Fibroblast of peridontal ligament (primary cell): ENCODE measurements around the gene KDM8.

Source experiments
- DNase-seq: peaks from one replicate; pipeline ENCODE4 v3.0.0-alpha.2; 2010; ENCODE audit errors: extremely low read depth

The KDM8 gene

DNA sequence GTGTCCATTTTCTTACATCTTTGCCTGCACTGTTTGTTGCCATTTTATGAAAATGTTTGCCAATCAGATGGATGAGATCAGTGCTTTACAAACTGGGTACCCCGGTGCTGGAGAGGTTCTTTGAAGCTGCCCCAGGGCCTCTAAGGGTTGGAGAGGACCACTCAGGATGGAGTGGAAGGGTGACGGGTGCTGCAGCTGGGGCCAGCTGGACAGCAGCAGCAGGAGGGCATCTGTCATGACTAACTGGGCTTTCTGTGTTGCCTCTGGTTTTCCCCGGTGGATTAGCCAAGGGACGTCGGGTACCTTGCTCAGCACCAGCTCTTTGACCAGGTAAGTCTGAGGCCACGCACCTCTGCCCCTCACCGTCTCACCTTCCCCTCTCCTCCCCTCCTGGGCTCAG is 12.3 kb downstream of the KDM8 start:
- no peak for DNase-seq

GRCh38 chr16:27216297-27216885 is 13.1 kb downstream of the KDM8 start:
- DNase-seq = no peak

- DNase-seq = peak; percentile 49
Measured at GRCh38 chr16:27217256-27217655, 13.9 kb downstream of the KDM8 start.

DNA sequence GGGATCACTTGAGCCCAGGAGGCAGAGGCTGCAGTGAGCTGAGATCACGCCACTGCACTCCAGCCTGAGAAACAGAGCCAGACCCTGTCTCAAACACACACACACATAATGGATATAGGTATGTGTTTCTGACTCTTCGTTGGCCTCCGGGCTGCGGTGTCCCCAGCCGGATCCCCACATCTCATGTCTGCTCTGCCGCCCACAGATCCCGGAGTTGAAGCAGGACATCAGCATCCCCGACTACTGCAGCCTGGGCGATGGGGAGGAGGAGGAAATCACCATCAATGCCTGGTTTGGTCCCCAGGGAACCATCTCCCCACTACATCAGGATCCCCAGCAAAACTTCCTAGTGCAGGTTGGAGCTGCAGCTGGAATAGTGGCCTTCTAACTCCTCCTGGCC is 15.4 kb downstream of the KDM8 start:
- DNase-seq = no peak

DNA sequence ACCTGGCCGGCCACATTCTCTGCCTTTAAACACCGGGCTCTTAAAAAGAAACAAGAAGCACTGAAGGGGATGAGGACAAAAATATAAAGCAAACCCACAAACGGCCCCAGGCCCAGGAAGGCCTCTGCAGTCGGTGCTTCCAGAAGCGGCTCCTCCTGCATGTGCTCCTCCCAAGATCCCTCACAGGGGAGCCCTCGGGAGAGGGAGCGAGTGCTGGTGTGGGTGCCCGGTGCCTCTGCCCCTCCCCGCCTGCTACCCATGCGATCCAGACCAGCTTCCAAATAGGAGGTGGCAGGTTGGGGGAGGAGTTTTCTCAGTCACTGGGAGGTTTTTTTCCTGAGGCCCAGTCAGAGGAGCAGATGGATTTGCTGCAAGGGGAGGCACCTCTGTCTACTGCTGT is 15.8 kb downstream of the KDM8 start:
- DNase-seq = no peak

GRCh38 chr16:27220120-27220519 is 16.8 kb downstream of the KDM8 start:
- no peak for DNase-seq

GRCh38 chr16:27220527-27220926 is 17.2 kb downstream of the KDM8 start:
- no peak for DNase-seq

DNA sequence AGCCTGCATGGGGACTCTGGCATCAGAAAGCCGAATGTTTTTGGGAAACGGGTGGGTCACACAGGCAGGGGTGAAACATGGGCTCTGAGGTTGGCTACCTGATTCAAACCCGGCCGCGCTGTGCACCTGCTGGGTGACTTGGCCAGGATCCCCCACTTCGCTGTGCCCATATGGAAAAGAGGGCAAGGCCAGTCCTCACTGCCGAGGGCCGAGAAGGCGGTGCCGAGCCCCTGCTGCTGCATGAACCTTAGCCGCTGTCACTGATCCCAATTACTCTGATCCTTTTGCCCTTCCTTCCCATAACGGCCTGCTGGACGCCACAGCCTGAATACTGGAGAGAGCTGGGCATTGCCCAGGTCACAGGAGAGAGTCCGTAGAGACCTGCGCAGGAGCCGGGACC is 17.7 kb downstream of the KDM8 start:
- DNase-seq = no peak

- no peak for DNase-seq
Measured at GRCh38 chr16:27221576-27222248, 18.4 kb downstream of the KDM8 start.

DNA sequence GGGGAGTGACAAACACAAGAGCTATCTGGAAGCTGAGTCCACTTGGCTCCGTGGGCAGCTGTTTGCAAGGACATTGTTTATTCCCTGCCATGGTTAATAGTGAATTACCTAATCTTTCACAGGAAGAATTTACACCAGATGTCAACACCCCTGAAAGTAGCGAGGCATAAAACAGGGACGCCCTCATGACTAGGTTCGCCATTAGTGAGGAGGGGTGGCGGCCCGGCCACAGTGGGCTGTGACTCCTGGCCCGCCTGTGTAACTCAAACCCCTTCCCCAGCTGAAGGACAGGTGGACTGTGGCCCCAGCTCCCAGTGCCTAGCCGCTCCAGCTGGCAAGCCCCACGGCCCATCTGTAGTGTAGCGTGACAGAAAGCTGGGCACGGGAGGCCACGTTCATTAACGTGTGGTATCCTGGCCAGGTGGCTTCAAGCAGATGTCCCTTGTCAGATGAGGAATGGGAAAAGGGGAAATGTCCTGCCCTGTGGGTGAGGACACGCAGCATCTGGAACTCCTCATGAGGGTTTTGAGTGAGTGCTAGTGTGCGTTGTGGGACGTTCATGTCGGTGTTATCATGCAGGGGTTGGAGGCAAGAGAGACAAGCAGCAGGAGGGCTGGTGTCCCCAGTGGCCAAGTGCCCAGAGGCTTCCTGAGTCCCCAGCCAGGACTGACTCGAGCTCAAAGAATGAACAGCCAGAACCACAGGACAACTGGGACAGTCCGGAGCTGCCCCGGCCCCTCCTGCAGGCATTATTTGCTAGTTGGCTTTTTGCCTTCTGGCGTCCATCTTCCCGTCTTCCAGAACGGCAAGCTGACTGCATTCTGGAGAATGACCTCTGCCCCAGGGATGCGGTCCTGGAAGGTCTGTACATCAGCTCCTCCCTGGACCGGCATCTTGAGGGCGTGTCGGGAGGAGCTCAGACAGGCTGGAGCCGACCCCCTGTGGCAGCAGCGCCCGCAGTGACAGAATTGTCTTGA is 19.2 kb downstream of the KDM8 start:
- no peak for DNase-seq

DNA sequence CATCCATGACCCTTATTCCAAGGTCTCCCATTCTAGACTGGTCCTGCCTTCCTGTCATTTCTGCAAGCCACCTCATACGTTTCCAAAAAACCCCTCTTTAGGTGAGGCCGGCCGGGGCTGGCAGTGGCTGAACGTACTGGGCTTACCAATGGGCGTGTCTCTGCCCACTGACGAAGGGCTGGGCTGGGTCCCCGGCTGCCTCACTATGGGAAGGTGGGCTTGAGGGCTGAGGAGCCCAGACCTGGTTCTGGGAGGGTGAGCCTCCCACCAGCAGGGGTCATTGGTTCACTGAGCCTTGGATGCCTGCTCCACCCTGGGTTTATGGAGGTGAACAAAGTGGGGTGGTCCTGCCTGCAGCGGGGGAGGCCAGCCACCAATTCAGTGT is 19.9 kb downstream of the KDM8 start:
- DNase-seq = no peak

- DNase-seq = no peak
Measured at GRCh38 chr16:27223701-27224100, 20.4 kb downstream of the KDM8 start.

- DNase-seq = no peak
Measured at GRCh38 chr16:27224271-27224737, 21.0 kb downstream of the KDM8 start.

- no peak for DNase-seq
Measured at GRCh38 chr16:27224741-27225300, 21.5 kb downstream of the KDM8 start.

DNA sequence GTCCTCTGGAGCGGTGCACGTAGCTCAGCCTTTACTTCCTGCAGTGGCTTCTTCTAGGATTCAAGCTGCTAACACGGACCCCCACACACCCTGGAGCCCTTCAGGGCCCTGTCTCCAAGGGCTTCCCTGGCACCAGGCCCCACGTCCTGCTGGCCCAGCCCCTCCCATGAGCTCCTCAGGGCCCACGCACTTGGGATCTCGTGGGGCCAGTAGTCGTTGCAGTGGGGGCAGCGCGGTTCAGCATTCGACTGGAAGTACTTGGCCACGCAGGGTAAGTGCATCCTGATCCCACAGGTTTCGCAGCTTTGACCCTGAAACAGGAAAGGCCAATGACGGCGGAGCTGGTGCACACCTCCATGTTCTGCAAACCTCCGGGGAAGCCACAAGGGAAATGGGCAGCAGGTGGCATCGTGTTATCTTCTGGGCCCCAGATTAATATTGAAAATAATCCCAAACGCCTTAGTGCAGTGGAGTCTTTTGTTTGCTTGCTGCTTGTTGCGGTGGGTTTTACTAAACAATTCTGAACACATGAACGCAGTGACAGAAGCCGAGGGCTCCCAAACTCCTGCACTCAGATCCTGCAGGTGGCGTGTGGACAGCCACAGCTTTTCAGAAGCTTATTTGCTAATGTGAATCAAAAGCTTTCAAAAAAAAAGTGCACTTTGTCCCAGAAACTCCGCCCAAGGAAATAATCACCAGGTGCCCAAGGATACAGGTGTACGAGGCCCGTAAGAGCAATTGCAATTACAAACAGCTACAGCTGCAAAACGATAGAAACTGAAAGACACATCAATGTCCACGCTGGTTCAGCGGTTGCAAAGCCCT is 22.4 kb downstream of the KDM8 start:
- no peak for DNase-seq

DNA sequence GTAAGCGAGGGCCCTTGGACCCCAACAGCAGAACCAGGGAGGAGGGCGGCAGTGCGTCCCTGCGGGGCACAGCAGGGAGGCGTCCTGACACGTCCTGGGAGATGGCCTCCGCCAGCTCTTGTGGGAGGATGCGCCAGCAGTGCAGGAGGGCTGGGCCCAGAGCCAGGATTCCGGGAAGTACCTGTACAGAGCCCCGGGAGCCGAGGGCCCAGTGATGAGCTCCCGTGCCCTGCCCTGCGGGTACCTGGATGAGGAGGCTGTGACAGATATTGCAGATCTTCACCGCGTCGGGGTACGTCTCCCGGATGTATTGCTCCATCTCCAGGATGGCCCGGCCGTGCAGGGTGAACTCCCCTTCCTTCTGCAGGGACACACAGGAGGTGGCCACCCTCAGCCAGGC is 23.1 kb downstream of the KDM8 start:
- DNase-seq = no peak

DNA sequence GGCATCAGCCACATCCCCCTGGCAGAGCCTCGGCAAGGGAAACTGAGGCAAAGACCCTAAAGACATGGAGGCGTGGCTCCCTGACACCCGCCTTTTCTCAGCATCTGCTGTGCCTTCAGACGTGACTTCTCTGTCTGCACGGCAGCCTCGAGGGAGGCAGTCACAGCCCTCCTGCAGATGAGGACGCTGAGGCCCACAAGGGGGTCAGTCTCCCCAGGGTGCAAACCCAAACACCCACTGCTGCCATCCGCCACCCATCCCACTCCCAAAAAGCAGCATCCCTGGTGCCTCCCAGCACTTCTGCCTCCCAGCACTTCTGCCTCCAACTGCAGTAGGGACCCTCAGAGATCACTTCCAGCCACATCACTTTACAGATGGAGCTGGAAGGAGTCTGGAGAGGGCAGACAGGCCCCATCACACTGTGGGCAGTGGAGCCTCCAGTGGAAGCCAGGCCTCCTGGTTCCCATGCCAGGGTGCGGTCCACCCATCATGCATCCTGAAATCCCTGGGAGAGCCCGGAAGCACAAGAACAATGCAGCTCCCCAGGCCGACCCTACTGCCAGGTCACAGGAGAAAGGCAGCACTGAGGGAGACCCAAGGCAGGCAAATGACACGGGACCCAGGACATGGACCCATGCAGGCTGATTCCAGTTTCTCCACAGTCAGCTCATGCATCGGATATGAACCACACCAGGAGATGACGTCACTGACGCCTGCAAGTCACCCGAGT is 23.8 kb downstream of the KDM8 start:
- DNase-seq = no peak

DNA sequence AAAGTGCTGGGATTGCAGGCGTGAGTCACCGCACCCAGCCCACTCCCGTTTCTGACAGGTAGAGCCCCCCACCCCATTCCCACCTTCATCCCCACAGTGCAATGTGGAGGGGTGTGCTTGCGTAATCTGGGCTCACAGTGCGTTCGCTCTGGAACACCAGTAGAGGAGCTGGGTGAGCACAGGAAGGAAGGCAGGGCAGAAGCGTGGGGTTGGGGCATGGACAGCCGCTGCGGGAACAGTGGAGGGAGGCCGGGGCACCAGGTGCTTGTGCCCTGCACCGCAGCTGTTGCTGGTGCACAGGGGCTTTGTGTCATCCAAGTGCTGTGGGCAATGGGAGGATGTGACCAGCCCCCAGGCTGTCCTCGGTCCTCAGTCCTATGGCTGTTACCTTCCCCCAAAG is 24.7 kb downstream of the KDM8 start:
- DNase-seq = no peak

DNA sequence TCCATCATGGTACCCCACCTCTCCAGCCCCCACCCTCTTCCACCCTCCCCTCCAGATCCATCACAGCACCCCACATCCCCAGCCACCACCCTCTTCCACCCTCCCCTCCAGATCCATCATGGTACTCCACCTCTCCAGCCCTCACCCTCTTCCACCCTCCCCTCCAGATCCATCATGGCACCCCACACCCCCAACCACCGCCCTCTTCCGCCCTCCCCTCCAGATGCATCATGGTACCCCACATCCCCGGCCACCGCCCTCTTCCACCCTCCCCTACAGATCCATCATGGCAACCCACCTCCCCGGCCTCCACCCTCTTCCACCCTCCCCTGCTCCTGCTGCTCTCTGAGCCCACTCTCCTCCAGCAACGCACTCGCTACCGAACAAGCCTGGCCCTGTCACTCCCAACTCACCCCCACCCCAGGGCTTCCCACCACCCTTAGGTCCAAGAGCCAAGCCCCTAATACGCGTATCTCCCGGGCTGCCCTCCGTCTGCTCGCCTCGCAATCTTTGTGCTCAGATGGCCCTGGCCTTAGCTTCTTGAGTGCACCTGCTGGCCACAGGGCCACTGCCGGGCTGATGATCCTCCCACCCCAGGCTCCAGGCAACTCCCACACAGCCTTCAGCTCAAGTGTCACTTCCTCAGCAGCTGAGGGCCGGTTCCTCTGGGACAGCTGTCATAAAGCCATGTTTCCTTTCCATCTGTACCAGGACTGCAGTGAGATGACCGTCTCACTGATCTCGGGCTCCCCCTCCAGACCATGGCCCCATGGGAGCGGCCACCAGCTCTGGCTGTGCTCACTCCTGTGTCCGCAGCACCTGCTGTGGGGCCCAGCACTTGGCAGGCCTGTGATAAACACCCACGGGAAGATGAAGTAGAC is 25.5 kb downstream of the KDM8 start:
- DNase-seq = no peak
